CD4-positive, alpha-beta T cell (primary cell): ENCODE measurements around the gene TCF7. TPM values are rescaled to one million over a fixed set of nuclear protein-coding genes. Genes with fewer than 3 reads are reported as not detected.

Source experiments
- ATAC-seq: fragments of 200-7000 bp; cut with Tn5 transposase; one replicate; pipeline ENCODE4 v1.10.0; 2022; ENCODE audit warnings: mild to moderate bottlenecking; ENCODE audit not compliant: poor library complexity
- CTCF ChIA-PET: fragments of 350-600 bp; sonication (Branson Sonifier 250); formaldehyde crosslinking; loops from one replicate; lab custom pipeline; 2021; ENCODE audit warnings: antibody characterized with exemption, inconsistent platforms; lab: Charles Lee
- POLR2A ChIA-PET: fragments of 350-600 bp; sonication (Branson Sonifier 250); formaldehyde crosslinking; loops from one replicate; lab custom pipeline; 2021; ENCODE audit warnings: antibody characterized with exemption, inconsistent platforms; lab: Charles Lee
- DNase-seq, 14 experiments: peaks; one replicate each; pipeline ENCODE4 v3.0.0-alpha.2; 2013 to 2020; ENCODE audit warnings: mixed read lengths in 2 of 14
- H3K27ac ChIP-seq, 2 donors: one replicate each; pipeline versions ENCODE4 v1.5.1 to v1.7.0; 2013; ENCODE audit warnings: low read length in 2 of 2, low read depth in 1 of 2, mild to moderate bottlenecking in 1 of 2
- H3K27me3 ChIP-seq, 2 experiments: 1 replicate in 1 of 2; 2 replicates in 1 of 2; pipeline versions ENCODE4 v1.6.1 to v1.7.0; 2013; ENCODE audit warnings: low read length in 2 of 2, control low read depth in 1 of 2, mild to moderate bottlenecking in 1 of 2, moderate library complexity in 1 of 2; ENCODE audit not compliant: insufficient read depth in 2 of 2, control insufficient read depth in 1 of 2
- H3K36me3 ChIP-seq: one replicate; pipeline ENCODE4 v1.6.1; 2013; ENCODE audit warnings: low read length, control low read depth; ENCODE audit not compliant: insufficient read depth
- H3K4me1 ChIP-seq: one replicate; pipeline ENCODE4 v1.6.1; 2013; ENCODE audit warnings: low read length, control low read depth; ENCODE audit not compliant: insufficient read depth
- H3K4me3 ChIP-seq: one replicate; pipeline ENCODE4 v1.5.1; 2013; ENCODE audit warnings: mild to moderate bottlenecking, low read length, moderate library complexity
- H3K9me3 ChIP-seq, 2 experiments: 1 replicate in 1 of 2; 2 replicates in 1 of 2; pipeline versions ENCODE4 v1.6.1 to v1.7.0; 2013; ENCODE audit warnings: low read length in 2 of 2, mild to moderate bottlenecking in 2 of 2, control low read depth in 1 of 2, moderate library complexity in 1 of 2; ENCODE audit not compliant: control insufficient read depth in 1 of 2, insufficient read depth in 1 of 2
- H3K27ac Mint-ChIP-seq: one replicate; pipeline ENCODE4 v1.8.0; 2020; ENCODE audit warnings: mixed read lengths
- H3K27me3 Mint-ChIP-seq: one replicate; pipeline ENCODE4 v1.8.0; 2021; ENCODE audit warnings: mixed read lengths
- H3K36me3 Mint-ChIP-seq: one replicate; pipeline ENCODE4 v1.8.0; 2021; ENCODE audit warnings: low read depth, mixed read lengths
- H3K4me1 Mint-ChIP-seq: one replicate; pipeline ENCODE4 v1.8.0; 2021; ENCODE audit warnings: low read depth, mixed read lengths
- H3K4me3 Mint-ChIP-seq: one replicate; pipeline ENCODE4 v1.8.0; 2020; ENCODE audit warnings: mild to moderate bottlenecking, mixed read lengths
- H3K9me3 Mint-ChIP-seq: one replicate; pipeline ENCODE4 v1.8.0; 2020; ENCODE audit warnings: mixed read lengths
- CTCF ChIP-seq: fragments of 200-600 bp; IDR thresholded peaks from one replicate; pipeline ENCODE4 v1.8.0; 2022; ENCODE audit warnings: antibody characterized with exemption, mild to moderate bottlenecking
- intact Hi-C, 2 experiments: fragments of 100-400 bp; cut with DNase I in 1 of 2; cut with micrococcal nuclease in 1 of 2; formaldehyde crosslinking; loops; one replicate each; pipeline versions ENCODE4 v1.15.1 to v1.9.0; 2023 to 2025; cut with DNase I, micrococcal nuclease
- total RNA-seq, 174 experiments: library from RNA in 2 of 174; stranded (reverse) in 2 of 174; gene quantifications; one replicate each; pipeline ENCODE4 v1.2.3 and lab custom pipeline; 2021 to 2026

Gene TCF7
- total RNA-seq, 2 experiments from 2014 or later: 480 to 493 TPM

- Mint-ChIP-seq H3K4me3 (peak overlapping the region; percentile 46), H3K27ac (peak overlapping the region; percentile 98), H3K36me3 (peaks cover 93% of the 10 kb centered on the region), H3K4me1 (peaks cover 64% of the 10 kb centered on the region), H3K27me3 (no peaks in the 10 kb centered on the region), H3K9me3 (no peaks in the 10 kb centered on the region)
- peaks cover 50% of the 10 kb centered on the region for H3K4me1 ChIP-seq
- TF ChIP-seq CTCF: peak; percentile 95
- intact Hi-C loops: loop anchor here (1.0 kb wide), 1 partner anchor 107 kb away; no protein-coding TSS in a partner anchor
- H3K4me3 ChIP-seq: no peak overlapping the region
- ATAC-seq (peak; percentile 71), DNase-seq (peak; percentile 73 to 89 (median 84))
- ChIA-PET CTCF (interaction anchor here (0.7 to 8.1 kb wide), 9 partner anchors 34 to 120 kb away, joined by 3 to 114 read pairs (median 4); no protein-coding TSS in a partner anchor), POLR2A (interaction anchor here (0.9 to 24.9 kb wide), 9 partner anchors 8 to 170 kb away, joined by 3 to 350 read pairs (median 12); partner anchors contain the start of gene SKP1)
- no peaks in the 10 kb centered on the region for H3K9me3 ChIP-seq
- no peaks in the 10 kb centered on the region for H3K27me3 ChIP-seq
- H3K27ac ChIP-seq: peak overlapping the region in 1 of 2 donors; percentile 48
- peaks cover 88% of the 10 kb centered on the region for H3K36me3 ChIP-seq
Measured at GRCh38 chr5:134145779-134146581, 31.5 kb downstream of the TCF7 start.

- POLR2A ChIA-PET: interaction anchor here (0.8 to 24.9 kb wide), 9 partner anchors 8 to 121 kb away, joined by 3 to 350 read pairs (median 12); partner anchors contain the start of gene SKP1
- Histone ChIP-seq H3K4me3 (no peak overlapping the region), H3K36me3 (peaks cover 84% of the 10 kb centered on the region), H3K27me3 (no peaks in the 10 kb centered on the region), H3K4me1 (peaks cover 51% of the 10 kb centered on the region), H3K9me3 (no peaks in the 10 kb centered on the region), H3K27ac (no peak overlapping the region)
- ATAC-seq (no peak), DNase-seq (peak in 7 of 14 experiments; percentile 1 to 34 (median 8))
- intact Hi-C loops: loop anchor here (1.0 kb wide), 1 partner anchor 108 kb away; no protein-coding TSS in a partner anchor
- Mint-ChIP-seq H3K36me3 (peaks cover 92% of the 10 kb centered on the region), H3K27me3 (no peaks in the 10 kb centered on the region), H3K4me3 (peak overlapping the region; percentile 53), H3K4me1 (peaks cover 64% of the 10 kb centered on the region), H3K9me3 (no peaks in the 10 kb centered on the region), H3K27ac (peak overlapping the region; percentile 98)
- CTCF ChIA-PET: interaction anchor here (0.8 to 2.4 kb wide), 6 partner anchors 35 to 121 kb away, joined by 3 to 35 read pairs (median 4); no protein-coding TSS in a partner anchor
- TF ChIP-seq CTCF: no peak
Measured at GRCh38 chr5:134146651-134147518, 32.4 kb downstream of the TCF7 start.

- Histone ChIP-seq H3K36me3 (peaks cover 84% of the 10 kb centered on the region), H3K27me3 (no peaks in the 10 kb centered on the region), H3K4me3 (no peak overlapping the region), H3K4me1 (peaks cover 59% of the 10 kb centered on the region), H3K27ac (no peak overlapping the region), H3K9me3 (no peaks in the 10 kb centered on the region)
- H3K4me3 Mint-ChIP-seq: peak overlapping the region; percentile 52
- CTCF ChIA-PET: interaction anchor here (2.4 kb wide), 1 partner anchor 108 kb away, joined by 35 read pairs; no protein-coding TSS in a partner anchor
- ATAC-seq (peak; percentile 7), DNase-seq (peak in 6 of 14 experiments; percentile 2 to 36 (median 28))
- H3K27me3 Mint-ChIP-seq: no peaks in the 10 kb centered on the region
- H3K36me3 Mint-ChIP-seq: peaks cover 91% of the 10 kb centered on the region
- H3K27ac Mint-ChIP-seq: peak overlapping the region; percentile 89
- no peaks in the 10 kb centered on the region for H3K9me3 Mint-ChIP-seq
- peaks cover 74% of the 10 kb centered on the region for H3K4me1 Mint-ChIP-seq
- POLR2A ChIA-PET: interaction anchor here (0.8 to 24.9 kb wide), 9 partner anchors 8 to 318 kb away, joined by 3 to 350 read pairs (median 12); partner anchors contain the start of gene SKP1
- TF ChIP-seq CTCF: peak; percentile 11
- intact Hi-C loops: no loop called here
Measured at GRCh38 chr5:134148316-134148715, 33.8 kb downstream of the TCF7 start.
